GM19395 (cell line): ENCODE results near the gene GPR156.
"Not testable (repeated sequence)": the region's sequence is repeated elsewhere in the genome, so short reads cannot be mapped to it uniquely, and the experiment has no call there.

Source experiments
- ATAC-seq: cut with Tn5 transposase; IDR thresholded peaks from one replicate; pipeline ENCODE4 v1.9.1; 2021; ENCODE audit warnings: mild to moderate bottlenecking, moderate library complexity; ENCODE audit not compliant: unreplicated experiment

The GPR156 gene

GRCh38 chr3:120163026-120163425, 122.0 kb downstream of the GPR156 start:
- ATAC-seq, result no peak

DNA sequence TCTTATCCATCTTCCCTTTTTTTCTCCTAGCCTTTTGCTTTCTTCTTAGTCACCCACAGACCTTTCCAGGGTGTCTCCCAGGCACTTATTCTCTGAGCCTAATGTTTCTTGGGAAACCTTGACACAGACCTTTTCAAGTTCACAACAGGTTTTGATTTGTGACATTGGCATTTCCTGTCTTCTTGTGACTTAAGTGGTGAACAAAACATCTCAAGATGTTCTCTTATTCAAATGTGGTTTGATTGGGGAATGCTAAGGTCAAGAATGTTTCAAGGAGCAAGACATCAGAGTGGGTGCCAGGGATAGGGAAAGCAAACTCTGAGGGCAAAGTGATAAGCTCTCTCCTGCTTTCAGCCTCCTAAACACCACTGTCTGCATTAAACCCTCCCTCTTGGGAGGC, 122.6 kb downstream of the GPR156 start:
- ATAC-seq, result no peak

DNA sequence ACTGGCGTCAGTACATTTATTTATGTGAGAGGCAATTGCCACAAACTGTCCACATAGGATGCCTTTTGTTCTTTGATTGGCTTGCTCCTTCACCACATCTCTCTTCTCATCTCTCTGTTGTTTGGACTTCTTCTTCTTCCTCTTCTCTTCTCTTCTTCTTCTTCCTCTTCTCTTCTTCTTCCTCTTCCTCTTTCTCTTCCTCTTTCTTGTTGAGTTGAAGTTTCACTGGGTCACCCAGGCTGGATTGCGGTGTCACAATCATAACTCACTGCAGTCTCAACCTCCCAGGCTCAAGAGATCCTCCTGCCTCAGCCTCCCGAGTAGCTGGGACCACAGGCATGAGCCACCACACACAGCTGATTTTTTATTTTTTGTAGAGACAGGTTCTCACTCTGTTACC, 123.1 kb downstream of the GPR156 start:
- no peak for ATAC-seq

- ATAC-seq, result no peak
Measured at GRCh38 chr3:120160050-120160449, 125.0 kb downstream of the GPR156 start.

- ATAC-seq, result no peak
Measured at GRCh38 chr3:120157681-120158080, 127.3 kb downstream of the GPR156 start.

GRCh38 chr3:120157113-120157512, 127.9 kb downstream of the GPR156 start:
- no peak for ATAC-seq

GRCh38 chr3:120156699-120157098, 128.3 kb downstream of the GPR156 start:
- no peak for ATAC-seq

DNA sequence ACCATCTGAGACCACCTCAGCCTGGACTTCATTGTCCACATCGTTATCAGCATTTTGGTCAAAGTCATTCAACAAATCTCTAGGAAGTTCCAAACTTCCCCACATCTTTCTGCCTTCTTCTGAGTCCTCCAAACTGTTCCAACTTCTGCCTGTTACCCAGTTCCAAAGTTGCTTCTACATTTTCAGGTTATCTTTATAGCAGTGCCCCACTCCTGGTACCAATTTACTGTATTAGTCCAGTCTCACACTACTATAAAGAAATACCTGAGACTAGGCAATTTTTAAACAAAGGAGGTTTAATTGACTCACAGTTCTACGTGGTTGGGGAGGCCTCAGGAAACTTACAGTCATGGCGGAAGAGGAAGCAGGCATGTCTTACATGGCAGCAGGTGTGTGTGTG, 129.3 kb downstream of the GPR156 start:
- not testable (repeated sequence) for ATAC-seq

GRCh38 chr3:120155108-120155507, 129.9 kb downstream of the GPR156 start:
- no peak for ATAC-seq

- no peak for ATAC-seq
Measured at GRCh38 chr3:120153294-120153693, 131.7 kb downstream of the GPR156 start.

DNA sequence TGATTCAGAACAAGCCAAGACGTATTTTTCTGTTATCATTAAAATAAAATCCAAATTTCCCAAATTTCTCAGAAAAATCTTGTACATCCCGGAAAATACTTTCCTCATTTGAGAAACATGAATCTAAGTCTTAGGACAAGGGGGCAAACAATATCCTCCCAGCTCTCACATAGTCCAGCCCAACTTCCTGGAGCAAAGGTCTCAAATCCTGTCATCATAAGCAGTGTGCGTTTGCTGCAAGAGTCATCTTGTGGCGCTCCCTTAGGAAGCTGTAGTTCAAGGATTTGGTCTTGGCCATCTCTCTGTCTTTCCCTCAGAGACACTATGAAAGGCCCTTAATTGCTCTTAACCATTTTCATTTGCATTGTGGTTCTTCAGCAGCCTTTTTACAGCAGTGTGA, 133.2 kb downstream of the GPR156 start:
- no peak for ATAC-seq

- ATAC-seq, result no peak
Measured at GRCh38 chr3:120148187-120148949, 136.7 kb downstream of the GPR156 start.

GRCh38 chr3:120147072-120147871, 137.8 kb downstream of the GPR156 start:
- ATAC-seq, result no peak

- ATAC-seq, result no peak
Measured at GRCh38 chr3:120145542-120146285, 139.3 kb downstream of the GPR156 start.

DNA sequence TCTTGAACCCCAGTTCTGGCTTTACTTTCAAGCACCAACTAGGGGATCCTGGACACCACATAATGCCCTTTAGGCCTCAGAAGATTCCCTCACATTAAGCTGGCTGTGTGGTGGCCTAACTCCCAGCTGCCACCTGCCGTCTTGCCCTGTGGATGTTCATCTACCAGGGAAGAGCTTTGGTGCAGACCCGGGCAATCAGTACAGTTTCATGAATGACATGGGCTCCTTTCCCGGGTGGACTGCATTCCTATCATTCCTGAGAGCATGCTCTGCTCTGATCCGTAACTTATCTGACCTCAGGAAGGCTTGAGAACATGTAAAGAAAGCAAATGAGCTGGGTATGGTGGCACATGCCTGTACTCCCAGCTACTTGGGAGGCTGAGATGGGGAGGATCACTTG, 140.8 kb downstream of the GPR156 start:
- no peak for ATAC-seq

DNA sequence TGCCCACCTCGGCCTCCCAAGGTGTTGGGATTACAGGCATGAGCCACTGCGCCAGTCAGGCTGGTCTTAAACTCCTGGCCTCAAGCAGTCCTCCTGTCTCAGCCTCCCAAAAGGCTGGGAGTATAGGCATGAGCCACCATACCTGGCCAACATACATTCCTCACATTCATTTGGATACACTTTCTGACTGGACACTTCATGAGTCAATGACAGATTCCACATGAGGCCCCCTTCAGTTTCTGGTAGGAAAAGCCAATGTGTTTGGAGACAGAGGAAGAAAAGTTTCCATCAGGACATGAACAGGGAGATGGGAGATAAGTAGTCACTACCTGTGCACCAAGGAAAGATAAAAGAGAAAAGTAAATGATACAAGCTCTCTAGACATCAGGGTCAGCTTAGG, 141.3 kb downstream of the GPR156 start:
- no peak for ATAC-seq

DNA sequence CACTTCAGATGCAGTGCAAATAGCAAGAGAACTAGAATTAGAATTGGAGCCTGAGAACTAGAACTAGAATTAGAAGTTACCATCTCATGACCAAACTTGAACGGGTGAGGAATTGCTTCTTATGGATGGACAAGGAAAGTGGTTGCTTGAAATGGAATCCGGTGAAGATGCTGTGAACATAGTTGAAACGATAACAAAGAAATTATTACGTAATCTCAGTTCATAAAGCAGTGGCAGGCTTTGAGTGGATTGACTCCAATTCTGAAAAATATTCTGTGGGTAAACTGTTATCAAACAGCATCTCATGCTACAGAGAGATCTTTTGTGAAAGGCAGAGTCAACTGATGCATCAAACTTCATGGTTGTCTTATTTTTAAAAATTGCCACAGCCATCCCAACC, 142.8 kb downstream of the GPR156 start:
- ATAC-seq, result no peak

DNA sequence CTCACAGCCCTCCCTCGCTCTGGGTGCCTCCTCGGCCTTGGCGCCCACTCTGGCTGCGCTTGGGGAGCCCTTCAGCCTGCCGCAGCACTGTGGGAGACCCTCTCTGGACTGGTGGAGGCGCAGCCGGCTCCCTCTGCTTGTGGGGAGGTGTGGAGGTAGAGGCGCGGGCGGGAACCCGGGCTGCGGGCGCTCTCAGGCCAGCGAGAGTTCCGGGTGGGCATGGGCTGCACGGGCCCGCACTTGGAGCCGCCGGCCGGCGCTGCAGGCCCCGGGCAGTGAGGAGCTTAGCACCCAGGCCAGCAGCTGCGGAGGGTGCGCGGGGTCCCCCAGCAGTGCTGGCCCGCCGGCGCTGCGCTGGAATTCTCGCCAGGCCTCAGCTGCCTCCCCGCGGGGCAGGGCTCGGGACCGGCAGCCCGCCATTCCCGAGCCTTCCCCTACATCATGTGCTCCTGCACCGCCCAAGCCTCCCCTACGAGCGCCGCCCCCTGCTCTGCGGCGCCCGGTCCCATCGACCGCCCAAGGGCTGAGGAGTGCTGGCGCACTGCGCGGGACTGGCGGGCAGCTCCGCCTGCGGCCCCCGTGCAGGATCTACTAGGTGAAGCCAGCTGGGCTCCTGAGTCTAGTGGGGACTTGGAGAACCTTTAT, 144.8 kb downstream of the GPR156 start:
- ATAC-seq, result no peak

GRCh38 chr3:120139140-120139539, 145.9 kb downstream of the GPR156 start:
- ATAC-seq, result no peak

- ATAC-seq, result no peak
Measured at GRCh38 chr3:120137548-120137947, 147.5 kb downstream of the GPR156 start.

- ATAC-seq, result no peak
Measured at GRCh38 chr3:120130656-120131055, 154.4 kb downstream of the GPR156 start.
